ENCODE data around the gene ACSS1.
"Not testable (repeated sequence)": the region's sequence is repeated elsewhere in the genome, so short reads cannot be mapped to it uniquely, and the experiment has no call there.

Gene ACSS1

DNA sequence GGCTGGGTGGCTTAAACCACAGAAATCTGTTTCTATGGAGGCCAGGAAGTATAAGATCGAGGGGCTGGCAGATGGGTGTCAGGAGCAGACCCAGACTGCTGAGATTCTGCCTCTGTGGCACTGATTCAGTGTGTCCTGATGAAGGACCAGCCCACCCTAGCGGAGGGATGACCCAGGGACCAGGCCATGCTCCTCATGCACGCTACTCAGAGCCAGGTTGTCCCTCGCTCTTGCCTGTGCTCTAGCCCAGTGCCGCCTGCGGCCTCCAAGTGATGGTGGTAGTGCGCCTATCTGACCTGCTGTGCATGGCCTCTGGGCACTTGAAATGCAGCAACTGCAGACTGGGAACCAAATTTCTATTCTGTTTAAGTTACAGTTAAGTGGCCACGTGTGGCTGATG lies 52.3 kb downstream of the ACSS1 start:
- Mint-ChIP-seq H3K27ac (no peak overlapping the region), H3K9me3 (no peaks in the 10 kb centered on the region), H3K4me3 (no peak overlapping the region), H3K4me1 (ENCODE audit: low read depth) (no peaks in the 10 kb centered on the region), H3K27me3 (ENCODE audit: low read depth) (no peaks in the 10 kb centered on the region), H3K36me3 (ENCODE audit: low read depth) (peaks cover 4% of the 10 kb centered on the region)
- no peak for DNase-seq (ENCODE audit: low spot score)

DNA sequence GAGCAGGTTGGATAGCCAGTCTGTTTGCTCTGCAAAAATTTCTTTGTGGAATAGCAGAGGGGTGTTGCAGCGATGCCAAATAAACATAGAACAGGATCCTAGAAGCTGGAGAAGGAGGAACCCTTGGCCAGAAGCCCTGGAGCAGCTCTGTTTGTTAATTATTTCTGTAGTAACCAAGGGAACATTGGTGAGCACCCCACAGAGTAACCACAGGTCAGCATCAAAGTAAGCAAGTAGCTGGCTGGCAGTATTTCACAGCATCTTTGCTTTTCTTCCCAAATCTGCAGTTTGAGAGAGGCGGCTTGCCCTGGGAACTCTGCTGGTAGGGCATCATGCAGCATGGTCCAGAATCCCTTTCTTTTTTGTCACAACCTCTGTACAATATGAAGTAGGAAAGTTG lies 52.7 kb downstream of the ACSS1 start:
- no peak overlapping the region for H3K4me3 Mint-ChIP-seq
- no peak overlapping the region for H3K27ac Mint-ChIP-seq
- no peak for DNase-seq (ENCODE audit: low spot score)
- H3K4me1 Mint-ChIP-seq (ENCODE audit: low read depth), result no peaks in the 10 kb centered on the region
- no peaks in the 10 kb centered on the region for H3K27me3 Mint-ChIP-seq (ENCODE audit: low read depth)
- H3K9me3 Mint-ChIP-seq, result no peaks in the 10 kb centered on the region
- peaks cover 4% of the 10 kb centered on the region for H3K36me3 Mint-ChIP-seq (ENCODE audit: low read depth)

DNA sequence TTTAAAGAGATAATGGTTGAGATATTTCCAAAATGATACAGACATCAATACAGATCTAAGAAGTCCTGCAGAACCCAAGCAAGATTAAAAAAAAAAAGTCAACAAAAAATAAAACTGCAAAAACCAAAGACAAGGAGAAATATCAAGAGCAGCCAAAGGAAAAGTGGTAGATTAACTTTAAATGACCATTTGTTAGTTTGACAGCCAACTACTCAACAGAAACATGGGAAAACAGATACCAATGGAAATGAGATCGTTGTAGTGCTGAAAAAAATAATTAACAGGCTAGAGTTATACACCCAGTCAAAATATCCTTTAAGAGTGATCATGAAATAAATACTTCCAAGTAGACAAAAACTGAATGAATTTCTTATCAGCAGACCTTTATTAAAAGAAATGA lies 54.9 kb downstream of the ACSS1 start:
- no peak for DNase-seq (ENCODE audit: low spot score)
- Mint-ChIP-seq H3K4me1 (ENCODE audit: low read depth) (no peaks in the 10 kb centered on the region), H3K27me3 (ENCODE audit: low read depth) (peaks cover 10% of the 10 kb centered on the region), H3K9me3 (no peaks in the 10 kb centered on the region), H3K36me3 (ENCODE audit: low read depth) (peaks cover 4% of the 10 kb centered on the region), H3K27ac (no peak overlapping the region), H3K4me3 (no peak overlapping the region)

GRCh38 chr20:25001323-25001722 lies 56.6 kb downstream of the ACSS1 start:
- H3K36me3 Mint-ChIP-seq (ENCODE audit: low read depth); H3K4me1 Mint-ChIP-seq (ENCODE audit: low read depth); H3K27ac Mint-ChIP-seq; DNase-seq (ENCODE audit: low spot score); H3K4me3 Mint-ChIP-seq; H3K9me3 Mint-ChIP-seq: not testable (repeated sequence)
- peaks cover 20% of the 10 kb centered on the region for H3K27me3 Mint-ChIP-seq (ENCODE audit: low read depth)

GRCh38 chr20:25000268-25000801 lies 57.6 kb downstream of the ACSS1 start:
- Mint-ChIP-seq H3K27me3 (ENCODE audit: low read depth) (peaks cover 20% of the 10 kb centered on the region), H3K4me1 (ENCODE audit: low read depth) (no peaks in the 10 kb centered on the region), H3K27ac (no peak overlapping the region), H3K36me3 (ENCODE audit: low read depth) (peaks cover 2% of the 10 kb centered on the region), H3K9me3 (no peaks in the 10 kb centered on the region), H3K4me3 (no peak overlapping the region)
- no peak for DNase-seq (ENCODE audit: low spot score)

GRCh38 chr20:24999568-24999967 lies 58.4 kb downstream of the ACSS1 start:
- H3K27me3 Mint-ChIP-seq (ENCODE audit: low read depth), result peaks cover 20% of the 10 kb centered on the region
- no peak for DNase-seq (ENCODE audit: low spot score)
- no peaks in the 10 kb centered on the region for H3K9me3 Mint-ChIP-seq
- peaks cover 2% of the 10 kb centered on the region for H3K36me3 Mint-ChIP-seq (ENCODE audit: low read depth)
- no peak overlapping the region for H3K27ac Mint-ChIP-seq
- no peak overlapping the region for H3K4me3 Mint-ChIP-seq
- peaks cover 2% of the 10 kb centered on the region for H3K4me1 Mint-ChIP-seq (ENCODE audit: low read depth)

- no peak overlapping the region for H3K27ac Mint-ChIP-seq
- H3K4me1 Mint-ChIP-seq (ENCODE audit: low read depth), result peaks cover 3% of the 10 kb centered on the region
- no peaks in the 10 kb centered on the region for H3K9me3 Mint-ChIP-seq
- H3K36me3 Mint-ChIP-seq (ENCODE audit: low read depth), result no peaks in the 10 kb centered on the region
- peaks cover 20% of the 10 kb centered on the region for H3K27me3 Mint-ChIP-seq (ENCODE audit: low read depth)
- no peak overlapping the region for H3K4me3 Mint-ChIP-seq
- DNase-seq (ENCODE audit: low spot score), result no peak
These were observed 59.1 kb downstream of the ACSS1 start for GRCh38 chr20:24998631-24999445.

GRCh38 chr20:24998121-24998520 lies 59.8 kb downstream of the ACSS1 start:
- Mint-ChIP-seq H3K36me3 (ENCODE audit: low read depth) (no peaks in the 10 kb centered on the region), H3K9me3 (no peaks in the 10 kb centered on the region), H3K4me1 (ENCODE audit: low read depth) (peaks cover 6% of the 10 kb centered on the region), H3K4me3 (no peak overlapping the region), H3K27ac (no peak overlapping the region), H3K27me3 (ENCODE audit: low read depth) (peaks cover 20% of the 10 kb centered on the region)
- no peak for DNase-seq (ENCODE audit: low spot score)

DNA sequence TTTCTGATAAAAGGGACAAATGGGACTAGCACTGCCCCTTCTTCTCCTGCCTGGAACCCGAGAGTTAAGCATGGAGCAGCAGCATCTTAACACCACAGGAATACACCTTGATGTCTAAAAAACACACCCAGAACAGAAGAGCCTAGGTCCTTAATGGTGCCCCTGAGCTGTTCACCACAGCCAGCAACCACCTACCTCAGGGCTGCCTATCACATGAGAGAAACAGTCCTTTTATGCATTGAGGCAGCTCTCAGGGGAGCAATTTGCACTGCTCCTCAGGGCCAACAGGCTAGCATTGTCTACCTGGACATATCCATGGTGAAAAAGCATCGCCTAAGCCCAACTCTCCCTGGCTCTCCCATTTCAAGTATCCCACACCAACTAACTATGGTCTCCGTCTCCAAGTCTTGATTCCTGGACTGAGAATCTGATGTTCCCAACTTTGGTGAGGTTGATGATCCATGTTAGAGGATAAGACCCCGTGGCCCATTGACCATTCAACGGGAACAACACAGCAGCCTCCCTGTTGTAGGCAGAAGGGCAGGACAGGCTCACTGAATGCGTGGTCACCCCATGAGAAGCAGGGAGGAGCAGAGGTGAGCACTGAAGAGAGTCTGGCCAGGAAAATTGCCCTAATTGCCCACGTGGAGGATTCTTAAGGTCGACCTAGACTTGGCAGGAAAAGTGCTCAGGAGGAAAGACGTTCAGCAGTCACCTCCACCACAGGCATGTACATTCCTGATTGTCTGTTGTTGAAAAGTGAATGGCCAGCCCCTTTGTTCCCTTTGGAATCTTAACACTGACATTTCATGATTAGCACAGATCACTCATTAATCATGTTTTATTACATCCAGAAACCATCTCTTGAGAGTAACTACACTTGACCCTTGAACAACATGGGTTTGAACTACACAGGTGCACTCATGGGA lies 61.2 kb downstream of the ACSS1 start:
- no peak overlapping the region for H3K27ac Mint-ChIP-seq
- DNase-seq (ENCODE audit: low spot score), result no peak
- H3K36me3 Mint-ChIP-seq (ENCODE audit: low read depth), result no peaks in the 10 kb centered on the region
- no peaks in the 10 kb centered on the region for H3K9me3 Mint-ChIP-seq
- H3K4me1 Mint-ChIP-seq (ENCODE audit: low read depth), result peaks cover 9% of the 10 kb centered on the region
- no peak overlapping the region for H3K4me3 Mint-ChIP-seq
- peaks cover 20% of the 10 kb centered on the region for H3K27me3 Mint-ChIP-seq (ENCODE audit: low read depth)

DNA sequence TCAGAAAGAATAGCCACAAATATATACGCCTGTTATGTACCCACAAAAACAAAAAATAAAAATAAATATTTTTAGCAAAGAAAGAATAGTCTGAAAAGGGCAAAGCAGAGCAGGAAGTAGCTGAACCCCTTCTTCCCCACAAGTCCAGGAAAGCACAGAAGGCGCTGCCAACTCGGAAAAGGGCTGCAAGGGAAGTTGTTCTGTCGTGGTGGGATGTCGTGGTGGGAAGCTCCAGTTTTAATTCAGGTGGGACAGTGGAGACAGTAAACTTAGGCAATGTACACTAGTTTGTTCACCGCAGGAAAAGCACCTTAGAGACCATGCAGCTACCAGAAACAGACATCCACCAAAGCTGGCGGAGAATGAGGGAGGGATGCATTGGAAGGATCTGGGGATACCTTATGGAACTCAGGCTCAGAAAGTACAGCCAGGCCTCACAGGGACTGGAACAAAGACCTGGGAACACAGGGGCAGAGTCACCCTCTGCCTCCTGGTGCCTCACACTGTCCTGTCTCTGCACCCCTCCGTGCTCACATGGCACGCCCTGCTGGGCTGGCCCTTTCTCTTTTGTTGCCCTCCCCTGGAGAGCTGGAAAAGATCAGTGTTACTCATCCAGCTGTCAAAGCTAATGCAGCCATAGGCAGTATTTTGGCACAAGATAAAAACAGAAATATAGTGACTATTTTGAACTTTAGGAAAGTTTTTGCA lies 62.0 kb downstream of the ACSS1 start:
- H3K27me3 Mint-ChIP-seq (ENCODE audit: low read depth), result peaks cover 20% of the 10 kb centered on the region
- H3K36me3 Mint-ChIP-seq (ENCODE audit: low read depth), result peaks cover 2% of the 10 kb centered on the region
- H3K27ac Mint-ChIP-seq, result no peak overlapping the region
- H3K9me3 Mint-ChIP-seq, result no peaks in the 10 kb centered on the region
- DNase-seq (ENCODE audit: low spot score), result no peak
- no peak overlapping the region for H3K4me3 Mint-ChIP-seq
- peaks cover 17% of the 10 kb centered on the region for H3K4me1 Mint-ChIP-seq (ENCODE audit: low read depth)

DNA sequence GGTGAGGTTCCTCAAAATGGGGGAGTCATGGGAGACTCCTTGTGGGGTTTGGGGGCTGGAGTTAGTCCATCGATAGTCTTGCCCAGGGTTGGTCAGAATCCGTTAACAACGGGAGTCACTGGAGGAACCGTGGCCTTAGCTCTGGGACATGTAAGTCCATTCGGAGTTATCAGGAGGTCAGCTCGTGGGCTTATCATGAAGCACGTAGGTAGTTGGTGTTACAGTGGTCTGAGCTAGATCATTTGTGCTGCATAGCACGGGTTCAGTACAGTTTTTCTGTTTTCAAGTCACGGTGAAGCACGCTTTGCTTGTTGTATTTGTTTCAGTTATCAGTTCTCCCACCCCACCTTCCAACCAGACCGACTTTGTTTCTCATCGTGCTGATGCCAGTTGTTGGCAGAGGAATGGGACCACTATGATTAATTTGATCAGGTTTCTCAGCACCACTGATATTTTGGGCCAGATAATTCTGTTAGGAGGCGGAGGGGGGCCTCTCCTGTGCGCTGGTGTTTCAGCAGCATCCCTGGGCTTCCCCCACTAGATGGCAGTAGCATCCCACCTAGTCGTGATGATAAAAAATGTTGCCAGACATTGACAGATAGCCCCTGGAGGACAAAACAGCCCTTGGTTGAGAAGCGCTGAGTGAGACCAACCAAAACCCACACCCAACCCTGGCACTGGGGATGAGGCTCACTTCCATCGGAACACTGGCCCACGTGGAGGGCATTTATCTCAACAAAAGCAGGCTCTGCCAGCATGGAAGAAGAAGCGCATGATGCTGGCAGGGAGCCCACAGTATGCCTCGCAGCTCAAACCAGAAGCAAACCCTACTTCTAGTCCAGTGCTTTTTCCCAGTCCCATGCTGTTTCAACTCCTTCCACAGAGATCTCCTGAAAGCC lies 63.2 kb downstream of the ACSS1 start:
- H3K9me3 Mint-ChIP-seq, result no peaks in the 10 kb centered on the region
- no peak overlapping the region for H3K27ac Mint-ChIP-seq
- peaks cover 20% of the 10 kb centered on the region for H3K27me3 Mint-ChIP-seq (ENCODE audit: low read depth)
- peaks cover 26% of the 10 kb centered on the region for H3K4me1 Mint-ChIP-seq (ENCODE audit: low read depth)
- H3K4me3 Mint-ChIP-seq, result no peak overlapping the region
- peaks cover 8% of the 10 kb centered on the region for H3K36me3 Mint-ChIP-seq (ENCODE audit: low read depth)
- DNase-seq (ENCODE audit: low spot score), result peak; percentile 62

DNA sequence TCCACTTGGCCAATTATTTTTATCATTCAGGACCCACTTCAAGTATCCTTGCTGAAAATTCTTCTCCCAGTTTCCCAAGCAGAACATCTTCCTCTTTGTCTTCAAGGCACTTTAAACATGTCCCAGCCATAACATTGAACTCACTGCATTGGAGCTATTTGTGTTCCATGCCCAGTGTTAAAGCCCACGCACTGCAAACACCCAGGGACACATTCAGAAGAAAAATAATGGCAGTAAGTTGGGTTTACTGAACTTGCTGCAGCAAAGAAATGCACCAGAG lies 63.8 kb downstream of the ACSS1 start:
- Mint-ChIP-seq H3K4me3 (peak overlapping the region; percentile 33), H3K27me3 (ENCODE audit: low read depth) (peaks cover 17% of the 10 kb centered on the region), H3K4me1 (ENCODE audit: low read depth) (peaks cover 27% of the 10 kb centered on the region), H3K36me3 (ENCODE audit: low read depth) (peaks cover 8% of the 10 kb centered on the region), H3K9me3 (no peaks in the 10 kb centered on the region), H3K27ac (no peak overlapping the region)
- no peak for DNase-seq (ENCODE audit: low spot score)
